ENCODE results near the gene LAMB4.

Gene LAMB4

DNA sequence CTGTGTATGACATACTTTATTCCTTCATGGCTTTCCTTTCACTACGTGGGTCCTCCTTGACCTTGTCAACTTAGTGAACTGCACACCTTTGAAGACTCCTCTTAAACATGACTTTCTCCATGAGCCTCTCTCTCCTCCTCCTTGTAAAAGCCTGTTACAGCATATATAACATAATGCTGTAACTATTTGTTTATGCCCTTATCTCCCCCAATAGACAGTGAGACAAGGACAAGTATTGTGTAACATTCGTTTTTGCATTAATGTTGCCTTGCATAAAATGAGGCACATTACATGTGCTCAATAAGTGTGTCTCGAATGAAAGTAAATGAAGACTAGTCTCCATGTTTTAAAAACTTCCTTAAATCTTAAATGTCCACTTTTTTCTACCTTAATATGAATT lies 122.9 kb downstream of the LAMB4 start:
- TF ChIP-seq POLR2A (IDR thresholded peaks at IDR 0.05; ENCODE audit: low read depth, low read length) (no peak), TAF1 (IDR thresholded peaks at IDR 0.05; ENCODE audit: borderline replicate concordance, low read depth, low read length) (no peak), POLR2AphosphoS5 (IDR thresholded peaks at IDR 0.05; ENCODE audit: low read depth, low read length) (no peak)
- DNase-seq (ENCODE audit: insufficient read length) (no peak), FAIRE-seq (no peak)

DNA sequence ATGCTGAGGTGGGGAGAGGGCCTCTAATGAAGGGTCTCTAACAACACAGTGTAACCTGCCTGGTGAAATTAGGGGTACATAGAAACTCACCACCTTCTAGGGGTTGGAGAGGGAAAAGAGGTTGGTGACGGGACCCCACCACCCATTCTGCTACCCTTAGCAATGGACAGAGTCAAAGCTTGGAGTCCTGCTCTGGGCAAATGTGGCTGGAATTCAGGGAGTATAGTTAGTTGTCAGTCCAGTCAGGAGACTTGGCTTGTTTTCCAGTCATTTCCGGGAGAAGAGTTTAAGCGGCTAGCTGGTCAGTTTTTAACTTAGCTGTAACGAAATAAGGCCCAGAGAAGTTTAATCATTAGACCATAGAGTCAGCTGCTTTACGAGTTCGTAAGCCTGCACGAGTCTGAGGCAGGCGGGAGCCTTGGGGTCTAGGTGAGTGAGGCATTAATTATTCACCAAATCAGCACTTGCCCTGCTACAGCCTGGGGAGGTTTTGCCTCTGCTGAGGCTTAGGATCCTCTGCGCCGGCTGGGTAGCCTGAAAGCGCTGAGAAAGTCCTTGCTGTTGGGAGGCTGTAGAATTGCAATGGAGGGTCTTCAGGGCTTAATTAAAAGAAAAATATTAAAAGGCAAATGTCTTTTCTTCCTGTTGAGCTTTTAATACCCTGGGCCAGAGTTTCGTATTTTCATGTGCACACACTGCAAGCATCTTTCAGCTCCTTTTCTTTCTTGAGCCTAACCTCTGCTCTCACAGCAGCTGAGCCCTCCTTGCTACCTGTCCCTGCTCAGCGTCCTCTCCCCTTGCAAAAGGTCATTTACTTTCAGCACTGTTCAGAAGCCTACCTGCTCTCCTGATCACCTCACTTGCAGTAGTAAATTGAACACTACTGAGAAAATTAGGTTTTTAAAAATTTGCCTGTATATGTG lies 125.7 kb downstream of the LAMB4 start:
- no peak for FAIRE-seq
- DNase-seq (ENCODE audit: insufficient read length): no peak
- no peak for TF ChIP-seq TAF1 (IDR thresholded peaks at IDR 0.05; ENCODE audit: borderline replicate concordance, low read depth, low read length)
- TF ChIP-seq POLR2AphosphoS5 (IDR thresholded peaks at IDR 0.05; ENCODE audit: low read depth, low read length): no peak
- TF ChIP-seq POLR2A (IDR thresholded peaks at IDR 0.05; ENCODE audit: low read depth, low read length): no peak

DNA sequence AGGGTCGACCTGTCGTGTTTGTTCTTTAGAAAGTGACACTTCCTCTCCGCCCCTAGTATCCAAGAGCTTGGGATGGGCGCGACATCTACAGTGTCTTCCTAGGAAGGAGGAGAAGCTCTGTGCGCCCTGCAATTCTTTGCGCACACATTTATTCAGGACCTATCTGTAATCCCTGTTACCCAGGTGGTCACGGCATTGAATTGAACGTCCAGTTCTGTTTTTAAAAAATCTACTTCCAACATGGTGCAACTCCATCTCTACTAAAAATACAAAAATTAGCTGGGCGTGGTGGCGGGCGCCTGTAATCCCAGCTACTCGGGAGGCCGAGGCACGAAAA lies 126.6 kb downstream of the LAMB4 start:
- no peak for DNase-seq (ENCODE audit: insufficient read length)
- TF ChIP-seq POLR2AphosphoS5 (IDR thresholded peaks at IDR 0.05; ENCODE audit: low read depth, low read length) (no peak), POLR2A (IDR thresholded peaks at IDR 0.05; ENCODE audit: low read depth, low read length) (no peak), TAF1 (IDR thresholded peaks at IDR 0.05; ENCODE audit: borderline replicate concordance, low read depth, low read length) (no peak)
- no peak for FAIRE-seq

DNA sequence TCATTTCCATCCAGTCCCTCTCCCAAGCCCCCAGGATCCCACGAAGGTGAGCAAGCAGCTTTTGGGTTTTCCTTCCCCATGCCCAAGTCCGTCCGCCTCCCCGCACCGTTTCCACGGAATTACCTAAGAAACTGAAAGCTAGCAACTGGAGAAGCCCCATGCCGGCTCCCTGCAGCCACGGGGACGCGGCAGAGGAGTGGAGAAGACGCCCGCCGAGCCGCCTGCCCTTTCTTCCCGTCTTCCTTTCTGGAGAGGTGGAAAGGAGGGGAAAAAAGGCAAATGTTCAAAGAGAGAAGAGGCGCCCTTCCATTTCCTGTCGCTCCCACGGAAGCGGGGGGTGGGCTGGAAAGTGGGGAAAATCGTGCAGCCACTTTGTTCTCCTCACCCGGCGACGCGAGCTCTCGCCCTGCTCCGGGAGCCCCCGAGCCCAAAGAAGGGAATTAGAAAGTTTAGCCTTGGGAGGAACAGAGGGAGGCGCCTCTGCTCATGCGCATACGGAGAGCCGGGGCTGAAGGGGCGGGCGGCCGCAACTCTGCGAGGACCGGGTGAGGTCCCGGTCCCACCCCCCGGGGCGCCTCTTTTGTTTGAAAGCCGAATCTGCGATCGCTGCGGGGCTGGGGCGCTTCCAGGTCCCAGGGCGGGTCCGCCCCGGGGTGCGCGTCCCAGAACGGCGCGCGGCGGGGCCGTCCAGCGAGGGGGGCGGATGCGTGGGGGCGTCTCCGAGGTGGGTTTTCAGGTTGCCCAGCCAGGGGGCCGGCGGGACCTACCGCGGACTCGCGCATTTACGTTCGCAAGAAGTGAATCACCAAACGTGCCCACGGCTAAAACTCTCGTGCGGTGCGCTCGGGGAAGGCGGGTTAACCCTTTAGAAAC lies 127.2 kb downstream of the LAMB4 start, which contains the start of gene LAMB1:
TSS of gene LAMB1 (minus strand) at position 436 of the 873 bp plus-strand sequence. CDS start at position 160, 276 bp downstream.
- DNase-seq (ENCODE audit: insufficient read length): no peak
- no peak for TF ChIP-seq POLR2A (IDR thresholded peaks at IDR 0.05; ENCODE audit: low read depth, low read length)
- TF ChIP-seq POLR2AphosphoS5 (IDR thresholded peaks at IDR 0.05; ENCODE audit: low read depth, low read length): no peak
- TF ChIP-seq TAF1 (IDR thresholded peaks at IDR 0.05; ENCODE audit: borderline replicate concordance, low read depth, low read length): no peak
- FAIRE-seq: no peak

DNA sequence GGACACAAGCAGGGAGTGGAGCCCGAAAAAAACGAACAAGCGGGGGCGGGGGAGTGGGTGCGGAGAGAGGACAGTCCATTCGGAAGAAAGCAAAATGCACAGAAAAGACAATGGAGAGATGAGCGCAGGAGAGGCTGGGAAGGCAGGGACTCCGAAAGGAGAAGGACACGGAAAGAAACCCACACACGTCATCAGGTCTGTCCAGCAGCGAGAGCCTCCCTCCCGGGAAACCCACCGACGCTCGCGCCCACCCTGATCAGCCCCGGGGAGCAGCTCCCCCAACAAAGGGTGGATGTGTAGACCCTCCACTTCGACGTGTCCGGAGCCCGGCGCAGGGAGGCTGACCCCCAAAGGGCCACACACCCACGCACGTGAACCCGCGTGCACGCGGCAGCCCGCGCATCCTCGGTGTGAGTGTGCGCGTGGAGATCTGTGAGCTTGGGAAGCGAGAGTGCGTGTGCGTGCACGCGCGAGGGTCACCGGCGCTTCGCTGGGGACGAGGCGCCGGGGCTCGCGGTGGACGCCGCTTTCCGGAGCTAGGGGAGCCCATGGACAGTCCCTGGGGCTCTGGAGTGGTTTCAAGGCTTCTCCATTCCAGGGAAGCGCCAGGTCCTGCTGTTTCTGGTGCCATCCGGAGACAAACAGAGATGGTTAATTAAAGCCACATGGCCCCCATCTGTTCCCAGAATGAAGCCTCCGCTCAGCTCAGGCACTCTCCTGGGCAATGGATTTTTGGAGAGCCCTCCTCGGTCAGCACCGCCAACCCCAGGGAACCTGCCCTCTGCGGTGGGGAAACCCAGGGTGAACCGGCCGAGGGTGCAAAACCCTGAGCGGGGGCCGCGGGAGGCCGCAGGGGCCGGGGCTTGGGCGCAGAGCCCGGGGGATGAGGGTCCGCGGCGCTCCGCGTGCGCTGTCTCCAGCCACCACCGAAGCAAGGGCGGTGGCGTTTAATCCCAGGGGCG lies 128.1 kb downstream of the LAMB4 start:
- FAIRE-seq (no peak), DNase-seq (ENCODE audit: insufficient read length) (no peak)
- TF ChIP-seq POLR2AphosphoS5 (IDR thresholded peaks at IDR 0.05; ENCODE audit: low read depth, low read length): no peak
- no peak for TF ChIP-seq TAF1 (IDR thresholded peaks at IDR 0.05; ENCODE audit: borderline replicate concordance, low read depth, low read length)
- no peak for TF ChIP-seq POLR2A (IDR thresholded peaks at IDR 0.05; ENCODE audit: low read depth, low read length)

DNA sequence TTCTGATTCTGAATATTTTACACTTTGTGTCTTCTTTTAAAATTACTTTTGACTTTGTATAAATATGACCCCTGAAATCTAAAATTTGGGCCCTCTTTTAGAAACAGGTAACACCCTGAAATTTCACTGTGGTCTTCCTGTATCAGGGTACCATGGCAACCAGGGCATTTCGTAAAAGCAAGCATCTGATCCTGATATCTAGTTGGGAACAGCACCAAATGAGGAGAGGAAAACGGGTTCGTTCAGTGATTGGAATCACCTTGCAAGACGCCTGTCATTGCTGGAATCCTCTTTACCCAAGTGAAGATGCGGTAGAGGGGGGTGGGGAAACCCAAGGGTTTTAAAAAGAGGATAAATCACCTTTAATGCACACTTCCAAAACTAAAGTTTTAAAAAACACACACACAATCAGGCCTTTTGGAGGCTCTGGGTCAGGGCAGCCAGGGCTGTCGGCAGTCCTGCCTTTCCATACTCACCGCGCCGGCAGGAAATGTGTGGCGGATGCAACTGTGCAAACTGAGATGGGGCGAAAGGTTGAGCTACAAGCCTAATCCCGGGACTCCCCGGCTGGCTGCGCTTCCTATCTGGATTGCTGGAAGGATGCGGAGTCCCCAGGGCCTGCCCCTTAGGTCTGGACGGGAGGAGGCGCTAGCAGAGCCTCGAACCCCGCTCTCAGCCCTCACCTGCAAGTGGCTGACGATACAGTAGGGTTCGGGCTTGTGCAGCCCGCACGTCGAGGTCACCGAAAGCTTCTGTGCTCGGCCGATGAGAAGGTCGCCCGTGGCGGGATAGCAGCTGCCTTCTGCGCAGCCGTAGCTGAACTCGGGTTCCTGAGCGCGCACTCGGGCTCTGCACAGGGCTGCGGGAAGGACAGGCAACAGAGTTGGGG lies 129.0 kb downstream of the LAMB4 start:
- FAIRE-seq (no peak), DNase-seq (ENCODE audit: insufficient read length) (no peak)
- TF ChIP-seq POLR2AphosphoS5 (IDR thresholded peaks at IDR 0.05; ENCODE audit: low read depth, low read length) (no peak), TAF1 (IDR thresholded peaks at IDR 0.05; ENCODE audit: borderline replicate concordance, low read depth, low read length) (no peak), POLR2A (IDR thresholded peaks at IDR 0.05; ENCODE audit: low read depth, low read length) (no peak)

GRCh38 chr7:107999779-108000560 lies 130.2 kb downstream of the LAMB4 start:
- FAIRE-seq (no peak), DNase-seq (ENCODE audit: insufficient read length) (no peak)
- no peak for TF ChIP-seq POLR2AphosphoS5 (IDR thresholded peaks at IDR 0.05; ENCODE audit: low read depth, low read length)
- no peak for TF ChIP-seq TAF1 (IDR thresholded peaks at IDR 0.05; ENCODE audit: borderline replicate concordance, low read depth, low read length)
- no peak for TF ChIP-seq POLR2A (IDR thresholded peaks at IDR 0.05; ENCODE audit: low read depth, low read length)

GRCh38 chr7:107998660-107999480 lies 131.3 kb downstream of the LAMB4 start:
- FAIRE-seq: no peak
- DNase-seq (ENCODE audit: insufficient read length): no peak
- TF ChIP-seq POLR2A (IDR thresholded peaks at IDR 0.05; ENCODE audit: low read depth, low read length) (no peak), TAF1 (IDR thresholded peaks at IDR 0.05; ENCODE audit: borderline replicate concordance, low read depth, low read length) (no peak), POLR2AphosphoS5 (IDR thresholded peaks at IDR 0.05; ENCODE audit: low read depth, low read length) (no peak)
